ENCODE data around the gene PCNX4. TPM values are rescaled to one million over a fixed set of nuclear protein-coding genes. Genes with fewer than 3 reads are reported as not detected.

Gene PCNX4
- total RNA-seq, 1 experiment from 2014 or later: 114 TPM

GRCh38 chr14:60206249-60206670 is 114.5 kb downstream of the PCNX4 start:
- no peak for DNase-seq (ENCODE audit: low read depth)

- no peak for DNase-seq (ENCODE audit: low read depth)
Measured at GRCh38 chr14:60206837-60207533, 115.3 kb downstream of the PCNX4 start.

- no peak for DNase-seq (ENCODE audit: low read depth)
Measured at GRCh38 chr14:60210703-60211102, 119.0 kb downstream of the PCNX4 start.

GRCh38 chr14:60211153-60211552 is 119.4 kb downstream of the PCNX4 start:
- DNase-seq (ENCODE audit: low read depth): no peak

- no peak for DNase-seq (ENCODE audit: low read depth)
Measured at GRCh38 chr14:60212503-60213371, 121.0 kb downstream of the PCNX4 start.

- DNase-seq (ENCODE audit: low read depth): no peak
Measured at GRCh38 chr14:60214003-60214402, 122.3 kb downstream of the PCNX4 start.

GRCh38 chr14:60214415-60215126 is 122.8 kb downstream of the PCNX4 start:
- no peak for DNase-seq (ENCODE audit: low read depth)

- DNase-seq (ENCODE audit: low read depth): no peak
Measured at GRCh38 chr14:60215127-60215444, 123.4 kb downstream of the PCNX4 start.

- DNase-seq (ENCODE audit: low read depth): no peak
Measured at GRCh38 chr14:60215520-60216420, 124.0 kb downstream of the PCNX4 start.

- DNase-seq (ENCODE audit: low read depth): no peak
Measured at GRCh38 chr14:60217713-60218112, 126.0 kb downstream of the PCNX4 start.

Other genes with a start within 250 kb of the PCNX4 start
- 0.63 and 1.1 TPM in 2 replicates for gene RTN1, start 221.1 kb upstream of the PCNX4 start, total RNA-seq (2014; rRNA removed)
- not detected in 2 replicates for gene LRRC9, start 171.8 kb upstream of the PCNX4 start, total RNA-seq (2014; rRNA removed)
- gene DHRS7, start 73.5 kb downstream of the PCNX4 start, total RNA-seq (2014; rRNA removed): 57.4 and 59.2 TPM in 2 replicates
- 12.6 and 18.2 TPM in 2 replicates for gene PPM1A, start 157.3 kb downstream of the PCNX4 start, total RNA-seq (2014; rRNA removed)

All from LHCN-M2 (cell line).